ENCODE measurements around the gene MTRR.

MTRR gene

GRCh38 chr5:7917130-7918123, 48.5 kb downstream of the MTRR start:
- H3K4me3 ChIP-seq (ENCODE audit: low read depth, low read length) = no peak overlapping the region
- no peak for DNase-seq (ENCODE audit: low read depth)
- TF ChIP-seq, protein P1, sequence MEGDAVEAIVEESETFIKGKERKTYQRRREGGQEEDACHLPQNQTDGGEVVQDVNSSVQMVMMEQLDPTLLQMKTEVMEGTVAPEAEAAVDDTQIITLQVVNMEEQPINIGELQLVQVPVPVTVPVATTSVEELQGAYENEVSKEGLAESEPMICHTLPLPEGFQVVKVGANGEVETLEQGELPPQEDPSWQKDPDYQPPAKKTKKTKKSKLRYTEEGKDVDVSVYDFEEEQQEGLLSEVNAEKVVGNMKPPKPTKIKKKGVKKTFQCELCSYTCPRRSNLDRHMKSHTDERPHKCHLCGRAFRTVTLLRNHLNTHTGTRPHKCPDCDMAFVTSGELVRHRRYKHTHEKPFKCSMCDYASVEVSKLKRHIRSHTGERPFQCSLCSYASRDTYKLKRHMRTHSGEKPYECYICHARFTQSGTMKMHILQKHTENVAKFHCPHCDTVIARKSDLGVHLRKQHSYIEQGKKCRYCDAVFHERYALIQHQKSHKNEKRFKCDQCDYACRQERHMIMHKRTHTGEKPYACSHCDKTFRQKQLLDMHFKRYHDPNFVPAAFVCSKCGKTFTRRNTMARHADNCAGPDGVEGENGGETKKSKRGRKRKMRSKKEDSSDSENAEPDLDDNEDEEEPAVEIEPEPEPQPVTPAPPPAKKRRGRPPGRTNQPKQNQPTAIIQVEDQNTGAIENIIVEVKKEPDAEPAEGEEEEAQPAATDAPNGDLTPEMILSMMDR (IDR thresholded peaks at IDR 0.05; ENCODE audit: control insufficient read depth, extremely low read depth, insufficient read depth) = no peak

GRCh38 chr5:7925961-7926695, 57.2 kb downstream of the MTRR start:
- no peak for DNase-seq (ENCODE audit: low read depth)
- H3K4me3 ChIP-seq (ENCODE audit: low read depth, low read length) = no peak overlapping the region
- TF ChIP-seq, protein P1 (IDR thresholded peaks at IDR 0.05; ENCODE audit: control insufficient read depth, extremely low read depth, insufficient read depth) = no peak

DNA sequence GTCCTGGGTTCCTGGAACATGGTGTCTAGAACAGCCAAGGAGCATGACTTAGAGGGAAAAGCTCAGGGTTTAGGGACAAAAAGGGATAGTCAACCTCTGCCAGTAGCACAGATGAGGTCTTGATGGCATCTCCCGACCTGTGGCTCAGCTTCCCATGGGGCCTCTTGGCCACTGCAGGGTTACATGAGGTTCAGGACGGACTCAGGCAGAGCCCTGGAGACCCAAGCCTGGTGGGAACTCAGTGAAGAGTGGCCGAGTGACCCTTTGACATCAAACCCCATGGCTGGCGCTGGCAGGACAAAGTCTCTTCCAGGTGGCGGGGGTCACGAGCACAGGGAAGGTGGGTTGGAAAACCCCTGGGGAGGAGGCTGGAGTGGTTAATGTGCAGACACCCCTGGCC, 57.8 kb downstream of the MTRR start:
- TF ChIP-seq, protein P1 (IDR thresholded peaks at IDR 0.05; ENCODE audit: control insufficient read depth, extremely low read depth, insufficient read depth) = no peak
- no peak overlapping the region for H3K4me3 ChIP-seq (ENCODE audit: low read depth, low read length)
- DNase-seq (ENCODE audit: low read depth) = no peak

DNA sequence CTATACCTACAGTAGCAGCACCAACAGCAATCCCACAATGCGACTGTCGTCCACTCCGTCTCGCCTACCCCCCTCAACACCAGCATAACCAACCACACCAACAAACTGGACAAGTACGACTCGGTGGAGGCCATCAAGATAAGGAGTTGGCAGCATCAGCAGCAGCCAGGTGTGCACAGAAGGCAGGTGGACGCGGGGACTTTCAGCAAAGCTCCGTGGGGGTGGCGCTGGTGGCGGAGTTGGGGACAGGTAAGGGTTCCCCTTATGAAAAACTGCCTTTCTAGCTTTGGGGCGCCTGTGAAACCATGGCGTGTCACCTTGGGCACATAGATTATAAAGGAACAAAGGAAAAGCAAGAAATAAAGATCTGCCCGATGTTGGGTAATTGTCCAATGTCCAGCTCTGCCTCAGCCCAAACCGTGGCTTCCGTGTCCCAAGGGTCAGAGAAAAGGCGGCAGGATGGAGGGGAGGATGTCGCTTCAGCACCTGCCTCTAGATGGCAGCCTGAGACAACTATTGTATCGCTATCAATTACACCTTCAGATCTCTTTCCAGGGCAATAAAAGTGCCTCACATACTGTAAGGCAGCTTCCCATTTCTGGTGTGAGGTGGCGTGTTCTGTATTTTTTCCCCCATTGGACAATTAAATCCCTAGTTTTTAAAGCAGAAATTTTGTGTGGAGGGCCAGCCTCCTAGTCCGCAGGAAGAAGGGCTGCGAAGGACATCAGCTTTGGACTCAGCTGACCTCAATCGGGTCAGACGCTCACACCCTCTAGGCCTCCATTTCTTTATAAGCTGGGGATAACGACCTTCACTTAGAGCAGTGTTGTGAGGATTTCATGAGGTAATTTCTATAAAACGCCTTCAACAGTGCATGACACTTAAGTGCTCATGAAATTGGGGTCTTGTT, 58.8 kb downstream of the MTRR start:
- no peak overlapping the region for H3K4me3 ChIP-seq (ENCODE audit: low read depth, low read length)
- peak; percentile 28 for DNase-seq (ENCODE audit: low read depth)
- TF ChIP-seq, protein P1 (IDR thresholded peaks at IDR 0.05; ENCODE audit: control insufficient read depth, extremely low read depth, insufficient read depth) = peak; percentile 93

DNA sequence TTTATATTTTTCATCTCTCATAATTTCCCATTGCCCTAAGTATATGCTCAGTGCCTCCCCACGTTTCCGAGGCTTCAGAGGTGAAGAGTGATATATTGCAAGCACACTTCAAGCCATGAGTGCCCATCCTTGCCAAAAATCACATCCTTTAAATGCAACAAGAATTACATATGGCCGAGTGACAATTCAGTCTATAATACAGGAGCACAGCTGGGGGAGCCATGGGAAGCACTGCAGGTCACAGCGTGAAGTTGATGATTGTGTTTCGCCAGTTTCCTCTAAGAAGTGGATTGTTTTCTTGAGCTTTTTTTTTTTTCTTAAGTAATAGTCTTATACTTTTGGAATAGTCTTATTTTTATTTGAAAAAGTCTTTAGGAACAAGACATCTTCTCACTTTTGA, 61.1 kb downstream of the MTRR start:
- TF ChIP-seq, protein P1 (IDR thresholded peaks at IDR 0.05; ENCODE audit: control insufficient read depth, extremely low read depth, insufficient read depth) = no peak
- no peak overlapping the region for H3K4me3 ChIP-seq (ENCODE audit: low read depth, low read length)
- no peak for DNase-seq (ENCODE audit: low read depth)

DNA sequence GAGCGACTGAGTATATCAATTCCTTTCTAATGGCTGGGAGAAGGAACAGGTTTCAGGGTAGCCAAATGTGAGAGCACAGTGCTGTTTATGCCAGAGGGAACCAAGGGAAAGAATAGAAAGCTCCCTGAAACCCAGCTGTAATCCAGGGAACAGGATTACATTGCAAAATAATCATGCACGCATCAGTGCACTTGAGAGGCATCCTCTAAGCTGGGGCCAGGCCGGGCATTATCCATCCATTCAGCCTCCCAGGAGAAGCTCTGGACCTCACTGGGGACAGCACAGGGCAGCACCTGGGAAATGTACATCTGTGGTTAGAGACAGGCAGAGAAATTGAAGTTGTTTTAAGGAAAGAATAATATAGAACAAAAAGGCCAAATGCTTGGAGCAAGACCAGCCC, 72.7 kb downstream of the MTRR start:
- no peak for DNase-seq (ENCODE audit: low read depth)
- H3K4me3 ChIP-seq (ENCODE audit: low read depth, low read length) = no peak overlapping the region
- TF ChIP-seq, protein P1 (IDR thresholded peaks at IDR 0.05; ENCODE audit: control insufficient read depth, extremely low read depth, insufficient read depth) = no peak
